ENCODE data around the gene AKAP8L. TPM values are rescaled to one million over a fixed set of nuclear protein-coding genes. Genes with fewer than 3 reads are reported as not detected.

AKAP8L gene
- total RNA-seq, 1 experiment from 2014 or later: 231 TPM

GRCh38 chr19:15399635-15400034 is 19.2 kb downstream of the AKAP8L start:
- peaks cover 54% of the 10 kb centered on the region for H3K36me3 Mint-ChIP-seq
- DNase-seq (ENCODE audit: low spot score) (no peak), ATAC-seq (no peak)
- ChIA-PET CTCF (interaction anchor here (0.9 kb wide), 1 partner anchor 156 kb away, joined by 3 read pairs; no protein-coding TSS in a partner anchor), POLR2A (interaction anchor here (0.5 kb wide), 1 partner anchor 163 kb away, joined by 3 read pairs; no protein-coding TSS in a partner anchor)
- no peak for TF ChIP-seq PRRX2 (CRISPR knock-in tag; IDR thresholded peaks at IDR 0.05)
- no peak for TF ChIP-seq ATF6 (CRISPR knock-in tag; IDR thresholded peaks at IDR 0.05)
- no peak for TF ChIP-seq JUN (CRISPR knock-in tag; IDR thresholded peaks at IDR 0.05)
- no peak for TF ChIP-seq ZSCAN18 (CRISPR knock-in tag; IDR thresholded peaks at IDR 0.05)
- TF ChIP-seq ZNF425 (CRISPR knock-in tag; conservative IDR thresholded peaks at IDR 0.05): no peak
- TF ChIP-seq PRDM15 (CRISPR knock-in tag; IDR thresholded peaks at IDR 0.05): no peak
- no peak overlapping the region for H3K27ac Mint-ChIP-seq
- H3K4me3 Mint-ChIP-seq: no peak overlapping the region
- H3K9me3 Mint-ChIP-seq: no peaks in the 10 kb centered on the region
- H3K27me3 Mint-ChIP-seq (ENCODE audit: low read depth): no peaks in the 10 kb centered on the region
- H3K4me1 Mint-ChIP-seq: peaks cover 2% of the 10 kb centered on the region; the same call in 1 of the 2 replicates

GRCh38 chr19:15399234-15399515 is 19.6 kb downstream of the AKAP8L start:
- H3K36me3 Mint-ChIP-seq: peaks cover 58% of the 10 kb centered on the region
- ChIA-PET POLR2A (no interaction called here), CTCF (interaction anchor here (0.9 kb wide), 1 partner anchor 156 kb away, joined by 3 read pairs; no protein-coding TSS in a partner anchor)
- H3K27ac Mint-ChIP-seq: no peak overlapping the region
- no peaks in the 10 kb centered on the region for H3K4me1 Mint-ChIP-seq
- no peak for DNase-seq (ENCODE audit: low spot score)
- H3K9me3 Mint-ChIP-seq: no peaks in the 10 kb centered on the region
- no peak overlapping the region for H3K4me3 Mint-ChIP-seq
- ATAC-seq: no peak
- TF ChIP-seq ZNF232 (CRISPR knock-in tag; IDR thresholded peaks at IDR 0.05) (no peak), ETV6 (CRISPR knock-in tag; IDR thresholded peaks at IDR 0.05) (no peak), ATF2 (CRISPR knock-in tag; IDR thresholded peaks at IDR 0.05; ENCODE audit: borderline replicate concordance, low read depth) (no peak), USF2 (CRISPR knock-in tag; IDR thresholded peaks at IDR 0.05) (no peak), NR1H2 (CRISPR knock-in tag; IDR thresholded peaks at IDR 0.05) (no peak), ZNF138 (CRISPR knock-in tag; conservative IDR thresholded peaks at IDR 0.05) (no peak), FOXK1 (CRISPR knock-in tag; IDR thresholded peaks at IDR 0.05) (no peak), ZNF532 (CRISPR knock-in tag; IDR thresholded peaks at IDR 0.05; ENCODE audit: borderline replicate concordance) (no peak), RELA (CRISPR knock-in tag; IDR thresholded peaks at IDR 0.05; ENCODE audit: borderline replicate concordance) (no peak), JUN (CRISPR knock-in tag; IDR thresholded peaks at IDR 0.05) (no peak), ZNF219 (CRISPR knock-in tag; IDR thresholded peaks at IDR 0.05; ENCODE audit: borderline replicate concordance) (no peak), ZNF396 (CRISPR knock-in tag; IDR thresholded peaks at IDR 0.05; ENCODE audit: borderline replicate concordance) (no peak), ZNF416 (CRISPR knock-in tag; IDR thresholded peaks at IDR 0.05) (no peak), TCF7 (CRISPR knock-in tag; IDR thresholded peaks at IDR 0.05; ENCODE audit: low read depth) (no peak), SP1 (CRISPR knock-in tag; conservative IDR thresholded peaks at IDR 0.05) (no peak)
- no peaks in the 10 kb centered on the region for H3K27me3 Mint-ChIP-seq (ENCODE audit: low read depth)
